Stimulated activated naive B cell treated with anti-CD40 and anti-IgM and Interleukin-4, amounts not matched to agents 10 μg/mL and 1 μg/mL and 100 μg/mL, for 72 hours (primary cell): ENCODE data around the gene DUSP19.
A peak's percentile ranks its signal among the peaks of the same experiment; 100 is the strongest.

Experiments used
- ATAC-seq, 2 donors: fragments of 150-1000 bp; cut with Tn5 transposase; replicated peaks; 2 replicates each; pipeline ENCODE4 v1.10.0; 2021; ENCODE audit warnings: moderate library complexity in 1 of 2
- DNase-seq: peaks from one replicate; pipeline ENCODE4 v3.0.0; 2021
- H3K27ac Mint-ChIP-seq: one replicate; pipeline ENCODE4 v1.8.0; 2022; ENCODE audit warnings: mild to moderate bottlenecking, mixed read lengths
- H3K27me3 Mint-ChIP-seq, 2 donors: one replicate each; pipeline ENCODE4 v1.8.0; 2022; ENCODE audit warnings: mixed read lengths in 2 of 2
- H3K36me3 Mint-ChIP-seq, 2 donors: one replicate each; pipeline ENCODE4 v1.8.0; 2022; ENCODE audit warnings: mixed read lengths in 2 of 2, mild to moderate bottlenecking in 1 of 2
- H3K4me1 Mint-ChIP-seq, 2 donors: one replicate each; pipeline ENCODE4 v1.8.0; 2022; ENCODE audit warnings: mixed read lengths in 2 of 2, mild to moderate bottlenecking in 1 of 2
- H3K4me3 Mint-ChIP-seq, 2 donors: one replicate each; pipeline ENCODE4 v1.8.0; 2022; ENCODE audit warnings: mild to moderate bottlenecking in 2 of 2, mixed read lengths in 2 of 2, moderate library complexity in 1 of 2
- H3K9me3 Mint-ChIP-seq, 2 donors: one replicate each; pipeline ENCODE4 v1.8.0; 2022; ENCODE audit warnings: mixed read lengths in 2 of 2, mild to moderate bottlenecking in 1 of 2

DUSP19 gene

GRCh38 chr2:183125659-183126341 is 47.3 kb downstream of the DUSP19 start:
- no peak overlapping the region for H3K27ac Mint-ChIP-seq
- H3K27me3 Mint-ChIP-seq: peaks cover 7 to 11% of the 10 kb centered on the region in 2 donors
- no peak for ATAC-seq
- peak overlapping the region; percentile 63 to 77 for H3K4me3 Mint-ChIP-seq
- no peak for DNase-seq
- H3K36me3 Mint-ChIP-seq: peaks cover 0 to 5% of the 10 kb centered on the region in 2 donors
- no peaks in the 10 kb centered on the region for H3K9me3 Mint-ChIP-seq
- H3K4me1 Mint-ChIP-seq: peaks cover 6 to 16% of the 10 kb centered on the region in 2 donors

- no peak overlapping the region for H3K4me3 Mint-ChIP-seq
- H3K27me3 Mint-ChIP-seq: peaks cover 0 to 4% of the 10 kb centered on the region in 2 donors
- no peak for ATAC-seq
- no peak for DNase-seq
- H3K9me3 Mint-ChIP-seq: no peaks in the 10 kb centered on the region
- H3K4me1 Mint-ChIP-seq: peaks cover 6 to 16% of the 10 kb centered on the region in 2 donors
- peaks cover under 1 to 5% of the 10 kb centered on the region in 2 donors for H3K36me3 Mint-ChIP-seq
- H3K27ac Mint-ChIP-seq: no peak overlapping the region
Observed at GRCh38 chr2:183126635-183127034, 48.1 kb downstream of the DUSP19 start.

- Mint-ChIP-seq H3K4me3 (no peak overlapping the region), H3K9me3 (no peaks in the 10 kb centered on the region), H3K27me3 (no peaks in the 10 kb centered on the region), H3K27ac (no peak overlapping the region), H3K4me1 (peaks cover 3 to 17% of the 10 kb centered on the region in 2 donors), H3K36me3 (peaks cover 23 to 39% of the 10 kb centered on the region in 2 donors)
- ATAC-seq: no peak
- DNase-seq: no peak
Observed at GRCh38 chr2:183134016-183134415, 55.5 kb downstream of the DUSP19 start.

- Mint-ChIP-seq H3K9me3 (peaks cover 0 to 1% of the 10 kb centered on the region in 2 donors), H3K4me1 (peaks cover 4 to 6% of the 10 kb centered on the region in 2 donors), H3K4me3 (no peak overlapping the region), H3K27ac (no peak overlapping the region), H3K36me3 (peaks cover 56 to 68% of the 10 kb centered on the region in 2 donors), H3K27me3 (no peaks in the 10 kb centered on the region)
- ATAC-seq (no peak), DNase-seq (no peak)
Observed at GRCh38 chr2:183148955-183149354, 70.4 kb downstream of the DUSP19 start.

GRCh38 chr2:183149489-183149888 is 70.9 kb downstream of the DUSP19 start:
- H3K9me3 Mint-ChIP-seq: peaks cover 3 to 4% of the 10 kb centered on the region in 2 donors
- DNase-seq (no peak), ATAC-seq (no peak)
- peaks cover 6 to 11% of the 10 kb centered on the region in 2 donors for H3K4me1 Mint-ChIP-seq
- no peaks in the 10 kb centered on the region for H3K27me3 Mint-ChIP-seq
- H3K4me3 Mint-ChIP-seq: no peak overlapping the region
- no peak overlapping the region for H3K27ac Mint-ChIP-seq
- peaks cover 56 to 68% of the 10 kb centered on the region in 2 donors for H3K36me3 Mint-ChIP-seq
